NCI-H526 (cell line): ENCODE data around the gene KIRREL3.

Experiments
- DNase-seq, 2 experiments: peaks; one replicate each; lab custom pipeline; 2025; lab: John Stamatoyannopoulos, UW

The KIRREL3 gene

GRCh38 chr11:126440276-126440675, 560.3 kb downstream of the KIRREL3 start:
- no peak for DNase-seq

GRCh38 chr11:126438691-126439090, 561.9 kb downstream of the KIRREL3 start:
- no peak for DNase-seq

- DNase-seq = no peak
These were observed 562.3 kb downstream of the KIRREL3 start for GRCh38 chr11:126438272-126438671.

GRCh38 chr11:126437731-126438130, 562.8 kb downstream of the KIRREL3 start:
- no peak for DNase-seq

GRCh38 chr11:126436209-126436755, 564.3 kb downstream of the KIRREL3 start:
- no peak for DNase-seq

GRCh38 chr11:126434950-126435335, 565.6 kb downstream of the KIRREL3 start:
- DNase-seq = peak in 1 of 2 experiments; percentile 52

GRCh38 chr11:126433989-126434949, 566.3 kb downstream of the KIRREL3 start:
- DNase-seq = no peak

GRCh38 chr11:126433244-126433846, 567.2 kb downstream of the KIRREL3 start:
- DNase-seq = no peak

GRCh38 chr11:126432525-126432924, 568.0 kb downstream of the KIRREL3 start:
- no peak for DNase-seq

GRCh38 chr11:126432065-126432461, 568.5 kb downstream of the KIRREL3 start:
- no peak for DNase-seq

GRCh38 chr11:126431401-126432064, 569.0 kb downstream of the KIRREL3 start:
- no peak for DNase-seq

GRCh38 chr11:126430581-126431335, 569.8 kb downstream of the KIRREL3 start:
- DNase-seq = no peak

- peak in 1 of 2 experiments; percentile 57 for DNase-seq
These were observed 573.5 kb downstream of the KIRREL3 start for GRCh38 chr11:126426820-126427749.

- peak in 1 of 2 experiments; percentile 27 for DNase-seq
These were observed 574.5 kb downstream of the KIRREL3 start for GRCh38 chr11:126426106-126426505.

- DNase-seq = no peak
These were observed 576.0 kb downstream of the KIRREL3 start for GRCh38 chr11:126424471-126425039.

- DNase-seq = no peak
These were observed 576.8 kb downstream of the KIRREL3 start for GRCh38 chr11:126423743-126424142.

- DNase-seq = no peak
These were observed 577.4 kb downstream of the KIRREL3 start for GRCh38 chr11:126423154-126423553.

- DNase-seq = no peak
These were observed 578.1 kb downstream of the KIRREL3 start for GRCh38 chr11:126422446-126422845.

- no peak for DNase-seq
These were observed 579.3 kb downstream of the KIRREL3 start for GRCh38 chr11:126421271-126421671.

GRCh38 chr11:126420698-126421256, 579.8 kb downstream of the KIRREL3 start:
- no peak for DNase-seq
